GM18861 (cell line): ENCODE measurements around the gene WDFY4.
A peak's percentile ranks its signal among the peaks of the same experiment; 100 is the strongest.
"Not testable (repeated sequence)": the region's sequence is repeated elsewhere in the genome, so short reads cannot be mapped to it uniquely, and the experiment has no call there.

ENCODE experiments used
- ATAC-seq: cut with Tn5 transposase; IDR thresholded peaks from one replicate; pipeline ENCODE4 v1.9.1; 2021; ENCODE audit not compliant: unreplicated experiment

Gene WDFY4

GRCh38 chr10:48684792-48685623 lies at the start of gene WDFY4:
Gene WDFY4, plus strand, starts transcription at chr10:48684873. Its CDS starts 24,860 bp downstream, at chr10:48709733.
- ATAC-seq: peak; percentile 46

- no peak for ATAC-seq
These were observed 49.6 kb upstream of the WDFY4 start for GRCh38 chr10:48634984-48635557.

- no peak for ATAC-seq
These were observed 48.4 kb upstream of the WDFY4 start for GRCh38 chr10:48636231-48636630.

- ATAC-seq: no peak
These were observed 47.8 kb upstream of the WDFY4 start for GRCh38 chr10:48636901-48637300.

GRCh38 chr10:48638158-48638557 lies 46.5 kb upstream of the WDFY4 start:
- no peak for ATAC-seq

- ATAC-seq: no peak
These were observed 45.7 kb upstream of the WDFY4 start for GRCh38 chr10:48638739-48639527.

- no peak for ATAC-seq
These were observed 45.0 kb upstream of the WDFY4 start for GRCh38 chr10:48639632-48640031.

GRCh38 chr10:48640326-48640725 lies 44.3 kb upstream of the WDFY4 start:
- ATAC-seq: no peak

GRCh38 chr10:48641099-48641690 lies 43.5 kb upstream of the WDFY4 start:
- not testable (repeated sequence) for ATAC-seq

GRCh38 chr10:48645600-48645999 lies 39.1 kb upstream of the WDFY4 start:
- ATAC-seq: no peak

- ATAC-seq: not testable (repeated sequence)
These were observed 37.6 kb upstream of the WDFY4 start for GRCh38 chr10:48647073-48647472.

- no peak for ATAC-seq
These were observed 36.3 kb upstream of the WDFY4 start for GRCh38 chr10:48648172-48648942.

- ATAC-seq: no peak
These were observed 35.2 kb upstream of the WDFY4 start for GRCh38 chr10:48649349-48649944.

- ATAC-seq: no peak
These were observed 33.4 kb upstream of the WDFY4 start for GRCh38 chr10:48651293-48651692.

- no peak for ATAC-seq
These were observed 32.8 kb upstream of the WDFY4 start for GRCh38 chr10:48651839-48652238.

- no peak for ATAC-seq
These were observed 32.3 kb upstream of the WDFY4 start for GRCh38 chr10:48652344-48652743.

- no peak for ATAC-seq
These were observed 31.3 kb upstream of the WDFY4 start for GRCh38 chr10:48653347-48653746.

- no peak for ATAC-seq
These were observed 30.6 kb upstream of the WDFY4 start for GRCh38 chr10:48653944-48654698.

- no peak for ATAC-seq
These were observed 29.0 kb upstream of the WDFY4 start for GRCh38 chr10:48655411-48656240.
